ENCODE measurements around the gene IMPA2.
A peak's percentile ranks its signal among the peaks of the same experiment; 100 is the strongest.

The IMPA2 gene

DNA sequence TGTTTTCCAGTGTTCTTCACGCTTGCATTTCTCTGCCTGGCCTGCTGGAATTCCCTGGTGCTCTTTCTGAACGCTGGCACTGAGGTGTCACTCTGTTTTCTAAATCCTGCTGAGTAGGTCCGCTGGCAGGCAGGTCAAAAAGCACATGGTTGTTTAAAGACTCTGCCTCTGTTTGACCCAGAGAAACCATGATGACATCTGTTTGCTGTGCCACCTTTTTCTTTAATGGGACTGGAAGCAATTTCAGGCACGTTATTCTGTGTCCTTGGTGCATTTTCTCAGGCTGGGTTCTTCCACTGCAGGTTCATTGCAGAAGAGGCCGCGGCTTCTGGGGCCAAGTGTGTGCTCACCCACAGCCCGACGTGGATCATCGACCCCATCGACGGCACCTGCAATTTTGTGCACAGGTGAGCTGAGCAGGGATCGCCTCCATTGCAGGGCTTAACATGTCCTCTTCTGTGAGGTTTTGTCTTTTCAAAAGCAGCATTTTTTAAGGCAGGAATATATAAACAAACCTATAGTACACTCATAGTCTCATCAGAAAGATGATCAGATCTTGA is 28.4 kb downstream of the IMPA2 start:
- no peak for DNase-seq

- DNase-seq: no peak
Observed at GRCh38 chr18:12010187-12010802, 29.0 kb downstream of the IMPA2 start.

DNA sequence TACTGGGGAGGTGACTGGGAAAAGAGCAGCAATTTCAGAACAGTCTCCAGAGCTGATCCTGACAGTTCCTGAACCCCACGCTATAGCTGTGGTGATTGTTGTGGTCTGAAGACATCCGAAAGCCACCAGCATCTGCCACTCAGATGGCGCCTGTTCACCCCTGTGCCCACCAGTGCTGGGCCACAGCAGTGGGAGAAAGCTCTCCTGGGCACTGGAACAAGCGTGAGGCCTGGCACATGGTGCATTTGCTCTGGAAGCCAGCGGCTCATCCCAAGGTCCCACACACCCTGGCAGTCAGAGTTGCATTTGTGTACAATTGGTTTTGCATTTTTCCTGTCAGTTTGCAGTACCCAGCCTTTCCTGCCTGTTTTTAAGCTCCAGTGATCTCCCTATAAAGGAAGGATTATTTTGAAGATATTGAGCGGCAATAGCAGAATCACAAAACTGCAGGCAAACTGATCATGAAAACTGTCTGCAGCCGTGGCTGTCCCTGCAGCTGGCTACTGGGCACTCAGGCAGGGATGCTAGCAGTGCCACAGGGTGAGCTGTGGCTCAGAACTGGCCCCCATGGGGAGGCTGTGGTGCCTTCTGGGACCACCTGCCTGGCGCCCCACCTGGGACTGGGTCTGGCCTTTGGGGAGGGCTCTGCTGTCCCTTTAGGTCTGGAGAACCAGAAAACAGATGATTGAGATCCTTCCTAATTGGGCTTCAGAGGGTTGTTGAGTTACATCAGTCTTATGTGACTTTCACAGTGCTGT is 30.1 kb downstream of the IMPA2 start:
- no peak for DNase-seq

GRCh38 chr18:12011957-12012549 is 30.7 kb downstream of the IMPA2 start:
- DNase-seq: no peak

GRCh38 chr18:12012697-12013096 is 31.4 kb downstream of the IMPA2 start:
- DNase-seq: no peak

GRCh38 chr18:12013186-12013916 is 32.0 kb downstream of the IMPA2 start:
- no peak for DNase-seq

- DNase-seq: no peak
Observed at GRCh38 chr18:12014086-12014485, 32.8 kb downstream of the IMPA2 start.

DNA sequence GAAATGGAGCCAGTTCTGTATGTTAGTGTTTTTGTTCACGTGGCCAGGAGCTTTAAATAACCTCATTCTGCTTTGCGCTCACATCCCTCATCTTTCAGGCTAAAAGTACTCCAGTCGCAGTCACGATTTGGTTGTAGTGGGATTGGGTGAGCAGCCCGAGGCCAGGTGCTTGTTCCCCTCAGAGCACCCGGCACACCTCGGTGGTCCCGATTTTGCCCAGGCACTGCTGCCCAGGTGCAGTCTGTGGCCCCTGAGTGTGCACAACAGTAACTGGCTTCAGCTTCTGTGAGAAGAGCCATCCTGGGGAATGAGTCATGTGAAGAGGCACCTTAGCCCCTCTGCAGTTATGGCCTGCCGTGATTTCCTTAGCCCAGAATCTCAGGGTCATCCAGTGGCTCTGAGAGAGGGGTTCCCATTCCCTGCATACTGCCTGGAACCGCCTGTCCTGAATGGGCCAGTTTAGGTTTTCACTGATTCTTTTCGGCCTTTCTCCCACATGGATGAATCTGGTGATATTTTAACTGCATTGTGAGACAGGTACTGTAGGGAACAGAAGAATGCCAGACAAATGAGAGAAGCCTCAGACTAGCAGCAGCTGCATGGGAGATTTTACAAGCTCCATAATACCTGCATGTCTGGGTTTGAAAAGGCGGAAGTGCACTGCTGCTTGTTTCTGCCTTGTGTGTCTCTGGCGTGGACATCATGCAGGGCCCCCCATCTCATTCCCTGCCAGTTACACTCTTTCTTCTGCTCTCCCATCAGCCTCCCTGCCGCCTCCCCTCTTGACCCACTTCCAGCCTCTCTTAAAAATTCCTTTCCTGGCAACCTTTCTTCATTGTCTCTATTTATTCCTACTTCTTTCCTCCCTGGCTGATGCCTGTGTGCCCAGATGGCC is 33.5 kb downstream of the IMPA2 start:
- no peak for DNase-seq

- DNase-seq: no peak
Observed at GRCh38 chr18:12015416-12016062, 34.2 kb downstream of the IMPA2 start.

DNA sequence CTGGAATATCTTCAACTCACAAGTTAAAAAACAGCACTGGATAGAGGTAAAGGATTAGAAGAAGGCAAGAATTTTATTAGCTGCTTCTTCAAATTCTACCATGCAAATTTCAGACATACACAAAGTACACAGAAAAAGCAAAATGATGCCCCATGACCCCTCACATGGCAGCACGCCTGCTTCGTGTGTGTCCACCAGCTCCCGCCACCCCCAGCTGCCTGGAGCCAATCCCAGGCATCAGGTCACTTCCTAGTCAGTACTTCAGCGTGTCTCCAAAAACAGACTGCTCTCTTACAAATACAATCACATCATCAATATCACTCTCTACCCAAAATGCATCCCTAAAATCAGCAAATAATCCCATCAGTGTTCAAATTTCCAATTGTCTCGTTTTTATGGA is 35.8 kb downstream of the IMPA2 start:
- DNase-seq: no peak

DNA sequence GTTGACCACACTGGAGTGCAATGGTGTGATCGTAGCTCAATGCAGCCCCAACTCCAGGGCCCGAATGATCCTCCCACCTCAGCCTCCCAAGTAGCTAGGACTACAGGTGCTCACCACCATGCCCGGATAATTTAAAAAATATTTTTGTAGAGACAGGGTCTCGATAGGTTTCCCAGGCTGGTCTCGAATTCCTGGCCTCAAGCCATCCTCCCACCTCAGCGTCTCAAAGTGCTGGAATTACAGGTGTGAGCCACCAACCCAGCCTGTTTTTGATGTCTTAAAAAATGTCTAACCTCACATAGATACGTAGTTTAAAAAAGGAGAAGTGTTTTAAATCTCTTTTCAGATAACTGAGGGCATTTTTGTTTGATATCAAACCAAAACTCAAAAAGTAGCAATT is 37.6 kb downstream of the IMPA2 start:
- no peak for DNase-seq

GRCh38 chr18:12021077-12021476 is 39.8 kb downstream of the IMPA2 start:
- DNase-seq: no peak

- DNase-seq: no peak
Observed at GRCh38 chr18:12021596-12021995, 40.3 kb downstream of the IMPA2 start.

DNA sequence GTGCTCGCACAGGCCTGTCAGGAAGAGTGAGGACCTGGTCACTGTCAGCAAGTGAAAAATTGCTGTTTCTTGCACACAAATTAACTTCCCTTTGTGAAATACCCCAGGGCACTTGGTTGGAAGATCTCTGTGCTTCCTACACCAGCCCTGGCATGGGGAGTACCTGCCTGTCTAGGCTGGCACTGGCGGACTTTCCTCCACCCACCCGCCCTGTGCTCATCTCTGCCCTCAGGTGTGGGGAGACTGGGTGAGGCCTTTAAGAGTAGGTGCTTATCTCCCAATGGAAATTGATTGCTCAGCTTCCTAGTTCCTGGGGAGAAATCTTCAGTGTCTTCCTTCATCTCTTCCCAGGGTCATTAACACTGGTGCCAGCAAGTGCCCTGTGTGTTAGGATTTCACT is 42.1 kb downstream of the IMPA2 start:
- no peak for DNase-seq

GRCh38 chr18:12026562-12026961 is 45.3 kb downstream of the IMPA2 start:
- DNase-seq: no peak

DNA sequence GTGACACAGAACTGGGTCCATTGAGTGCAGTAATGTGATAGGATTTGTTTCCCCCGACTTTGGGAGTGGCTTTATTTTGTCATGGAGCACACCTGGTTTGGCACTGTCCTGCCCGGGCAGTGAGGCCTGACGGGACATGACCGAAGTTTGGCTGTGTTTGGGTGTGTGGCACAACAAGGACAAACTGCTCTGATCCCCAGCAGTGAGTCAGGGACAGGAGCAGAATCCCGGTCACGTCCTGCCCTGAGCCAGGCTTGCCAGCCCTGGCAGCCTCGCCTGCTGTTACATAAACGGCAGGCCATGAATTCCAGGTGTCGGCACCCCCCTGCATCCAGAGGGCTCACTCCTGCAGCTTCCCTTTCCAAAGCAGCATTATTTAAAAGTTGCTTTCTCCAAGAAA is 45.7 kb downstream of the IMPA2 start:
- no peak for DNase-seq

DNA sequence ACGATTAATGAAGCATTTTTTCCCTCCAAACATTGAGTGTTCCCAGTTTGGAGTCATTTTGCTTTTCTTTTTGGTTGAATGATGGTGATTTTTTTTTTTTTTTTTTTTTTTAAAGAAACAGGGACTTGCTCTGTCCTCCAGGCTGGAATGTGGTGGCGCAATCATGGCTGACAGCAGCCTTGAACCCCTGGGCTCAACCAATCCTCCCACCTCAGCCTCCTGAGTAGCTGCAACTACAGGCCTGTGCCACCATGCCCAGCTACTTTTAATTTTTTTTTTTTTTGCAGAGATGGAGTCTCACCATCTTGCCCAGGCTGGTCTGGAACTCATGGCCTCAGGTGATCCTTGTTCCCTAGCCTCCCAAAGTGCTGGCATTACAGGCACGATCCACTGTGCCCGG is 46.2 kb downstream of the IMPA2 start:
- no peak for DNase-seq

DNA sequence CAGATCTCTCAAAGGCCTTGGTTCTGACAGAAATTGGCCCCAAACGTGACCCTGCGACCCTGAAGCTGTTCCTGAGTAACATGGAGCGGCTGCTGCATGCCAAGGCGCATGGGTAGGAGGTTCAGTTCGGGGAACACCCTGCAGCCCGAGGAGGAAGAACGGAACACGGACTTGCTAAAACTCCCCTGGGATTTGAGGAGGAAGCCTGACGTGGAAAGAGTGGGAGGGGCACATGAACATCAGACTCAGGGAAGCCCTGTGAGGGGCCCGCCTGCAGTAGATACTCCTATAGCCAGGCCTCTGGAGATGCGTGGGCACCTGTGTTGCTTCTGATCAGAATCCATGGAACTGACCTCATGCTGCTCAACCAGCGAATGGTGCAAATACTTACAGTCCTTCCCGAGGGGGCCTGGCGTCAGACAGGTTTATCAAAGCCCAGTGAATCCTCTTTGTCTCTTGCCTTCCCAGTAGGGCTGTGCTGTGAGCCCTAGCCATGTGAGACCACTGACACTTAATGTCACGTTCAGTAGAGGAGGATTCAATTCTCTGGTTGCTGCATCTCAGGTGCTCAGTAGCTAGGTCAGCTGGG is 46.8 kb downstream of the IMPA2 start:
- DNase-seq: no peak

GRCh38 chr18:12028674-12029073 is 47.4 kb downstream of the IMPA2 start:
- peak; percentile 12 for DNase-seq

DNA sequence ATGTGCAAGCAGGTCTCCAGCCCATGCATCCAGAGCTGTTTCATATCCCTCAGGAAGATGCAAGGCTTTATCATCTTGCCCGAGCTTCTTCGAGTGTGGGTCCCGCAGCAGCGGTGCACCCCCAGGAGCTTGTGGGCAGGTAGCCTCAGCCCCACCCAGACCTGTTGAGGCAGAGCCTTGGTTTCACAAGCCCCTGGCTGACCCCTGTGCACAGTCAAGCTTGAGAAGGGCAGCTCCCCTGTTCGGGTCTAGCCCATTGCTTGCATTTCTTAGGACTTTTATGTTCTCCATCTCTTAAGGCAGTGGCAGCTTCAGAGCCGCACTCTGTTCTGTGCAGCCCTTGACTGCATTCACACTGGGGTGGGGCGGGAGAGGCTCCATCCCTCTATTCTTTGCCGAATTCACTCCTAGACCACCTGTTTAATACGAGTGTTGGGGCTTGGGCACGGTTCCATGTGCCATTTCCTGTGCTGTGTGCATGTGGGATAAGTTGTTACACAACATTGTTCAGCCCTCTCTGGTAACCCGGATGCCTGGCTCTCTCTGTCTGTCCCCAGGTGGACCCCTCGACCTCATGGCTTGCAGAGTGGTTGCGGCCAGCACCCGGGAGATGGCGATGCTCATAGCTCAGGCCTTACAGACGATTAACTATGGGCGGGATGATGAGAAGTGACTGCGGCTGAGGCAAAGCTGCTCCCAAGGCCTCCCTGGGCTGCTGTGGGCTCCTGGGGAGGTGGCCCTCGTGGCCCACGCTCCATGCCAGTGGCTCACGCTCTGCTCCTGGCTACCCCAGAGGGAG is 48.7 kb downstream of the IMPA2 start:
- peak; percentile 31 for DNase-seq

DNA sequence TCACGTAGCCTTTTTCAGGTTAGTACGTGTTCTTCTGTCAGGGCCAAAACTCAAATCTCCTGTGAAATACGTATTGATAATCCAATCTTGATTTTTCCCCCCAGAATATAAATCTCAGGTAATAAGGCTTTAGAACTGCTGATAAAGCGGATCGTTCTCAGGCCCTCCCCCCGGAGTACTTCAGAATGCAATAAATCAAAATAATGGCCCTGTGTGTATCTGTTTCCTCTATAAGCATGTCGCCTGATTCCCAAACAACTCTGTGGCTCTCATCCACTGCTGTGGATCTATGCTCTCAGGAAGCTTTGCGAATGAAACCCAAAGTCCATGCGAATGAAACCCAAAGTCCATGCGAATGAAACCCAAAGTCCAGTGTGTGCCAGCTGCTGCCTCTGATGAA is 49.4 kb downstream of the IMPA2 start:
- DNase-seq: no peak
